ENCODE data around the gene DDHD1. TPM values are rescaled to one million over a fixed set of nuclear protein-coding genes. Genes with fewer than 3 reads are reported as not detected.
"Not testable (repeated sequence)": the region's sequence is repeated elsewhere in the genome, so short reads cannot be mapped to it uniquely, and the experiment has no call there.

DDHD1 gene
- total RNA-seq, 1 experiment from 2014 or later = 10.6 TPM

GRCh38 chr14:53183056-53183455 lies 29.9 kb upstream of the DDHD1 start:
- no peak for TF ChIP-seq CTCF (conservative IDR thresholded peaks at IDR 0.05; ENCODE audit: low read depth, low read length)
- TF ChIP-seq EZH2phosphoT487 (IDR thresholded peaks at IDR 0.05; ENCODE audit: borderline replicate concordance, low read length) = no peak
- no peak for TF ChIP-seq EZH2 (IDR thresholded peaks at IDR 0.05; ENCODE audit: low read length, unreplicated experiment)
- no peaks in the 10 kb centered on the region for H3K9me2 ChIP-seq (replicated peaks; ENCODE audit: low read length)
- no peaks in the 10 kb centered on the region for H3K27me3 ChIP-seq (ENCODE audit: low read length)
- no peak overlapping the region for H2AFZ ChIP-seq (ENCODE audit: low read length)
- ChIA-PET CTCF (no interaction called here), POLR2A (ENCODE audit: unreplicated experiment) (no interaction called here)
- ATAC-seq (no peak), DNase-seq (no peak)
- H3K36me3 ChIP-seq (ENCODE audit: low read depth, low read length) = no peaks in the 10 kb centered on the region
- H3K4me1 ChIP-seq (ENCODE audit: insufficient read depth, low read length) = no peaks in the 10 kb centered on the region
- no peak overlapping the region for H3K4me2 ChIP-seq (ENCODE audit: low read length)
- H3K27ac ChIP-seq (ENCODE audit: low read length) = no peak overlapping the region
- no TSS peak for BruUV-seq (replicated peaks)
- intact Hi-C loops (cut with micrococcal nuclease) = no loop called here
- H3K4me3 ChIP-seq (ENCODE audit: low read length) = no peak overlapping the region
- no peaks in the 10 kb centered on the region for H3K9me3 ChIP-seq (ENCODE audit: low read length)
- H3F3A ChIP-seq (ENCODE audit: low read length, unreplicated experiment) = no peaks in the 10 kb centered on the region
- H4K20me1 ChIP-seq (ENCODE audit: low read length) = no peaks in the 10 kb centered on the region
- H3K9ac ChIP-seq (ENCODE audit: low read length) = no peak overlapping the region
- no peaks in the 10 kb centered on the region for H3K79me2 ChIP-seq (ENCODE audit: low read length)

- DNase-seq; BruUV-seq (replicated peaks); POLR2A ChIA-PET (ENCODE audit: unreplicated experiment): not testable (repeated sequence)
Measured at GRCh38 chr14:53181463-53182081, 28.4 kb upstream of the DDHD1 start.

GRCh38 chr14:53180272-53181221 lies 27.4 kb upstream of the DDHD1 start:
- Histone ChIP-seq H3K9me3 (ENCODE audit: low read length) (no peaks in the 10 kb centered on the region), H4K20me1 (ENCODE audit: low read length) (no peaks in the 10 kb centered on the region), H3K4me1 (ENCODE audit: insufficient read depth, low read length) (no peaks in the 10 kb centered on the region), H3K79me2 (ENCODE audit: low read length) (no peaks in the 10 kb centered on the region), H3K4me3 (ENCODE audit: low read length) (no peak overlapping the region), H3K27me3 (ENCODE audit: low read length) (no peaks in the 10 kb centered on the region), H3K36me3 (ENCODE audit: low read depth, low read length) (no peaks in the 10 kb centered on the region), H3K9ac (ENCODE audit: low read length) (no peak overlapping the region), H3K27ac (ENCODE audit: low read length) (no peak overlapping the region), H2AFZ (ENCODE audit: low read length) (no peak overlapping the region), H3K9me2 (replicated peaks; ENCODE audit: low read length) (no peaks in the 10 kb centered on the region), H3F3A (ENCODE audit: low read length, unreplicated experiment) (no peaks in the 10 kb centered on the region), H3K4me2 (ENCODE audit: low read length) (no peak overlapping the region)
- TF ChIP-seq CTCF (conservative IDR thresholded peaks at IDR 0.05; ENCODE audit: low read depth, low read length) (peak; percentile 27; the same call in 1 of the 2 replicates), EZH2phosphoT487 (IDR thresholded peaks at IDR 0.05; ENCODE audit: borderline replicate concordance, low read length) (no peak), EZH2 (IDR thresholded peaks at IDR 0.05; ENCODE audit: low read length, unreplicated experiment) (no peak)
- intact Hi-C loops (cut with micrococcal nuclease) = no loop called here
- ATAC-seq = no peak
- DNase-seq = no peak
- CTCF ChIA-PET = interaction anchor here (0.6 kb wide), 1 partner anchor 145 kb away, joined by 3 read pairs; no protein-coding TSS in a partner anchor
- no TSS peak for BruUV-seq (replicated peaks)
- POLR2A ChIA-PET (ENCODE audit: unreplicated experiment) = no interaction called here

More at GRCh38 chr14:53181463-53182081, 28.4 kb upstream of the DDHD1 start:
- H3K9me3 ChIP-seq (ENCODE audit: low read length); ATAC-seq; H3K79me2 ChIP-seq (ENCODE audit: low read length); H3K9me2 ChIP-seq (replicated peaks; ENCODE audit: low read length); H2AFZ ChIP-seq (ENCODE audit: low read length); H3K27ac ChIP-seq (ENCODE audit: low read length); H3K27me3 ChIP-seq (ENCODE audit: low read length); H3K4me3 ChIP-seq (ENCODE audit: low read length); H3K9ac ChIP-seq (ENCODE audit: low read length); H4K20me1 ChIP-seq (ENCODE audit: low read length); H3F3A ChIP-seq (ENCODE audit: low read length, unreplicated experiment); H3K4me2 ChIP-seq (ENCODE audit: low read length); H3K36me3 ChIP-seq (ENCODE audit: low read depth, low read length); CTCF ChIA-PET; H3K4me1 ChIP-seq (ENCODE audit: insufficient read depth, low read length); intact Hi-C loops (cut with micrococcal nuclease): not testable (repeated sequence)

GRCh38 chr14:53179486-53180005 lies 26.4 kb upstream of the DDHD1 start:
- H3K27me3 ChIP-seq (ENCODE audit: low read length); H3K4me3 ChIP-seq (ENCODE audit: low read length); H3K27ac ChIP-seq (ENCODE audit: low read length); H3K9me3 ChIP-seq (ENCODE audit: low read length); H3K79me2 ChIP-seq (ENCODE audit: low read length); BruUV-seq (replicated peaks); H3K4me1 ChIP-seq (ENCODE audit: insufficient read depth, low read length); POLR2A ChIA-PET (ENCODE audit: unreplicated experiment); ATAC-seq; CTCF ChIA-PET; H3K4me2 ChIP-seq (ENCODE audit: low read length); H3K9me2 ChIP-seq (replicated peaks; ENCODE audit: low read length); H2AFZ ChIP-seq (ENCODE audit: low read length); H4K20me1 ChIP-seq (ENCODE audit: low read length); DNase-seq; H3K9ac ChIP-seq (ENCODE audit: low read length); intact Hi-C loops (cut with micrococcal nuclease); H3F3A ChIP-seq (ENCODE audit: low read length, unreplicated experiment); H3K36me3 ChIP-seq (ENCODE audit: low read depth, low read length): not testable (repeated sequence)
